Measurements from ENCODE around the gene ERVH48-1. TPM values are rescaled to one million over a fixed set of nuclear protein-coding genes. Genes with fewer than 3 reads are reported as not detected.
A peak's percentile ranks its signal among the peaks of the same experiment; 100 is the strongest.

The ERVH48-1 gene
- total and polyA plus RNA-seq, 2 donors (not counting 3 experiments of a cell fraction or from before 2014, with no cell fraction given), result not detected

DNA sequence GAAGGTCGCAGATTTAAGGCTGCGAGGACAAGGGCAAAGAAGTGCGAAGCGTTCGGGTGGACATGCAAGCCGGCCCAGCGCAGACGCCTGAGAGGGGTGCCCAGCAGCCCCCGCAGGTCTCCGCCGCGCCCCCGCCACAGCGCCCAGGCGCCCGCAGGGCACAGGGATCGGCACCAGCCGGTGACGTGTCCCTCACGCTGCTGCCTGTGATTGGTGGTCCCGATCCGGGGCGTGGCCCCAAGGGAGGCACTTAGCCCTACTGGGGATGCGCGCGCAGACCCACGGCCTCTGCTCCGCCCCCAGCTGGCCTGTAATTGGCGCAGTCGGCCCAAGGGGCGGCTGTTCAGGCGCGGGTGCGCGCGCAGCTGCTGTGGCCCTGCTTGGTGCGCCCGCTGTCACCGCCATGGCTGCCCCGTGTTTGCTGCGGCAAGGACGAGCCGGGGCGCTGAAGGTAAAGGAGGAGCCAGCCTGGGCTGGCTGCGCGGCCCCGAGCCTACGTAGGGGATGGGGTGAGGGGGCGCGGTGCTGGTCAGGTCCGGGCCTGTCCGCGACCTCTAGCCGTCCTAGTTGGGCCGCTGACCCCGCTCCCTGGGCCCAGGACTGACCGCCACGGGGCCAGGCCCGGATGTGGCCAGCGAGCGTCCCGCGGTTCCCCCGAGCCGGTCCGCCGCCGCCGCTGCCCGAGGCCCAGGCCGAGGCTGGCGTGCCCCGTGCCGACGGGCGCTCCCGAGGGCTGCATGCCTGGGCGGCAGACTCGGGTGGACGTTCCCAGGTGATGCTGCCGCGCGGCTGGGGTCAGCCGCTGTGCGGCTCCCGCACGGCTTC, 32.3 kb downstream of the ERVH48-1 start, which contains the start of gene NDUFV3:
Gene NDUFV3 (plus strand): TSS at position 379 of the 825 bp plus-strand sequence. CDS start 25 bp downstream, at position 404.
- H3K4me3 ChIP-seq (replicated peaks in 1 of 3; ENCODE audit: insufficient read depth in 1 of 3, low read depth in 1 of 3, low read length in 3 of 3), result peak within 1 kb of the TSS; percentile 42 to 77 (median 71)
- TSS peak; percentile 73 for BruUV-seq (replicated peaks)

DNA sequence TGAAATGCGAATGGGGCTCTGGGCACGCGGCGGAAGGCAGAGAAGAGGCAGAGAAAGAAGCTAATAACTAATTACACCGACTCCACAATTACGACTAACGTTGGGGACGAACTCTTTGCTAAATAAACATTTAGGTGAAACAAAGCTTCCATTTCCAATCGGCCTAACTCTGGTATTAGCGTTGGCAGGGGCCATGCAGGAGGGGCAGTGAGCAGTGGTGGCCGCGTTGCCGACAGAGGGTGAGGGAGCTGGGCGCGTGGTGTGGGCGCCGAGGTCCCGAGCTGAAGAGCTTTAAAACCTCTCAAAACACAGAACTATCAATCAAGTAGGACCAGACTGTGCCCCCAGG, 32.9 kb downstream of the ERVH48-1 start:
- Histone ChIP-seq H3K9me1 (replicated peaks; ENCODE audit: control insufficient read depth, extremely low read depth, insufficient read depth, low read length) (no peaks in the 10 kb centered on the region), H3K27ac (ENCODE audit: insufficient read depth, low read depth, low read length) (peak overlapping the region; percentile 31), H3K27me3 (ENCODE audit: control insufficient read depth in 2 of 2, insufficient read depth in 2 of 2, low read length in 2 of 2) (no peaks in the 10 kb centered on the region), H3K4me2 (ENCODE audit: insufficient read depth, low read length) (peak overlapping the region; percentile 46), H3K4me1 (ENCODE audit: control insufficient read depth, extremely low read depth, insufficient read depth, low read length) (peaks cover 5% of the 10 kb centered on the region), H3K4me3 (replicated peaks in 1 of 3; ENCODE audit: insufficient read depth in 1 of 3, low read depth in 1 of 3, low read length in 3 of 3) (peak overlapping the region in 2 of 3 experiments; percentile 25 to 43), H3K79me2 (ENCODE audit: control insufficient read depth, insufficient read depth, low read length) (peaks cover 21% of the 10 kb centered on the region), H3K36me3 (ENCODE audit: control insufficient read depth in 2 of 2, extremely low read depth in 1 of 2, insufficient read depth in 2 of 2, low read length in 2 of 2) (peaks cover 0 to 4% of the 10 kb centered on the region in 2 experiments), H3K9ac (replicated peaks; ENCODE audit: extremely low read depth, insufficient read depth, low read length) (peak overlapping the region; percentile 46), H4K20me1 (replicated peaks; ENCODE audit: control insufficient read depth, extremely low read depth, insufficient read depth, low read length) (no peaks in the 10 kb centered on the region), H3K9me3 (replicated peaks; ENCODE audit: control insufficient read depth, insufficient read depth, low read length) (no peaks in the 10 kb centered on the region), H2AFZ (ENCODE audit: low read depth, low read length) (peak overlapping the region; percentile 78)
- TSS peak; percentile 96 for BruUV-seq (replicated peaks)
- FAIRE-seq (no peak), DNase-seq (ENCODE audit: low read depth, low spot score) (no peak)
- dilution Hi-C loops (cut with MboI; ENCODE audit: extremely low pct_ligation_motif_present, low sequenced_read_pairs), result no loop called here
- intact Hi-C loops (cut with micrococcal nuclease), result loop anchor here (10.0 kb wide), 1 partner anchor 82 kb away; the partner anchor contains the start of gene PKNOX1
- ChIA-PET POLR2A (interaction anchor here (0.6 to 1.3 kb wide), 2 partner anchors 70 to 82 kb away, joined by 3 to 5 read pairs; partner anchors contain the start of gene PKNOX1), CTCF (interaction anchor here (1.1 to 1.4 kb wide), 3 partner anchors 11 to 299 kb away, joined by 3 to 6 read pairs (median 3); no protein-coding TSS in a partner anchor)
- TF ChIP-seq FOS (IDR thresholded peaks at IDR 0.05; ENCODE audit: borderline replicate concordance, insufficient read depth, low read length) (no peak), POLR2AphosphoS5 (IDR thresholded peaks at IDR 0.05; ENCODE audit: insufficient read depth, low read depth, low read length) (no peak), MYC (IDR thresholded peaks at IDR 0.05; ENCODE audit: low read depth, low read length) (no peak), POLR2A (IDR thresholded peaks at IDR 0.05; ENCODE audit: low read depth, low read length) (no peak), GATA2 (IDR thresholded peaks at IDR 0.05; ENCODE audit: insufficient read depth, insufficient read length, low read depth, low read length) (no peak), EZH2 (IDR thresholded peaks at IDR 0.05; ENCODE audit: borderline replicate concordance, low read depth, low read length, severe bottlenecking) (no peak), JUN (IDR thresholded peaks at IDR 0.05; ENCODE audit: borderline replicate concordance, insufficient read depth, insufficient read length, low read depth) (no peak)
- TF ChIP-seq, protein P1, sequence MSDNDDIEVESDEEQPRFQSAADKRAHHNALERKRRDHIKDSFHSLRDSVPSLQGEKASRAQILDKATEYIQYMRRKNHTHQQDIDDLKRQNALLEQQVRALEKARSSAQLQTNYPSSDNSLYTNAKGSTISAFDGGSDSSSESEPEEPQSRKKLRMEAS (IDR thresholded peaks at IDR 0.05; ENCODE audit: insufficient read depth, insufficient read length), result no peak
- TF ChIP-seq, protein P2, sequence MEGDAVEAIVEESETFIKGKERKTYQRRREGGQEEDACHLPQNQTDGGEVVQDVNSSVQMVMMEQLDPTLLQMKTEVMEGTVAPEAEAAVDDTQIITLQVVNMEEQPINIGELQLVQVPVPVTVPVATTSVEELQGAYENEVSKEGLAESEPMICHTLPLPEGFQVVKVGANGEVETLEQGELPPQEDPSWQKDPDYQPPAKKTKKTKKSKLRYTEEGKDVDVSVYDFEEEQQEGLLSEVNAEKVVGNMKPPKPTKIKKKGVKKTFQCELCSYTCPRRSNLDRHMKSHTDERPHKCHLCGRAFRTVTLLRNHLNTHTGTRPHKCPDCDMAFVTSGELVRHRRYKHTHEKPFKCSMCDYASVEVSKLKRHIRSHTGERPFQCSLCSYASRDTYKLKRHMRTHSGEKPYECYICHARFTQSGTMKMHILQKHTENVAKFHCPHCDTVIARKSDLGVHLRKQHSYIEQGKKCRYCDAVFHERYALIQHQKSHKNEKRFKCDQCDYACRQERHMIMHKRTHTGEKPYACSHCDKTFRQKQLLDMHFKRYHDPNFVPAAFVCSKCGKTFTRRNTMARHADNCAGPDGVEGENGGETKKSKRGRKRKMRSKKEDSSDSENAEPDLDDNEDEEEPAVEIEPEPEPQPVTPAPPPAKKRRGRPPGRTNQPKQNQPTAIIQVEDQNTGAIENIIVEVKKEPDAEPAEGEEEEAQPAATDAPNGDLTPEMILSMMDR (IDR thresholded peaks at IDR 0.05; ENCODE audit: extremely low read depth in 1 of 2, insufficient read depth in 1 of 2, low read depth in 1 of 2, low read length in 2 of 2), result no peak

More for the DNA sequence above, 32.3 kb downstream of the ERVH48-1 start, which contains the start of gene NDUFV3:
- Histone ChIP-seq H3K79me2 (ENCODE audit: control insufficient read depth, insufficient read depth, low read length) (peaks cover 21% of the 10 kb centered on the region), H3K9me3 (replicated peaks; ENCODE audit: control insufficient read depth, insufficient read depth, low read length) (no peaks in the 10 kb centered on the region), H3K9me1 (replicated peaks; ENCODE audit: control insufficient read depth, extremely low read depth, insufficient read depth, low read length) (no peaks in the 10 kb centered on the region), H4K20me1 (replicated peaks; ENCODE audit: control insufficient read depth, extremely low read depth, insufficient read depth, low read length) (no peaks in the 10 kb centered on the region), H3K4me1 (ENCODE audit: control insufficient read depth, extremely low read depth, insufficient read depth, low read length) (peaks cover 5% of the 10 kb centered on the region), H3K36me3 (ENCODE audit: control insufficient read depth in 2 of 2, extremely low read depth in 1 of 2, insufficient read depth in 2 of 2, low read length in 2 of 2) (peaks cover 0 to 4% of the 10 kb centered on the region in 2 experiments), H3K4me2 (ENCODE audit: insufficient read depth, low read length) (peak within 1 kb of the TSS; percentile 46), H3K9ac (replicated peaks; ENCODE audit: extremely low read depth, insufficient read depth, low read length) (peak within 1 kb of the TSS; percentile 78), H3K27ac (ENCODE audit: insufficient read depth, low read depth, low read length) (peak within 1 kb of the TSS; percentile 36), H3K27me3 (ENCODE audit: control insufficient read depth in 2 of 2, insufficient read depth in 2 of 2, low read length in 2 of 2) (no peaks in the 10 kb centered on the region), H2AFZ (ENCODE audit: low read depth, low read length) (peak within 1 kb of the TSS; percentile 78)
- TF ChIP-seq POLR2A (IDR thresholded peaks at IDR 0.05; ENCODE audit: low read depth, low read length) (peak; percentile 93), FOS (IDR thresholded peaks at IDR 0.05; ENCODE audit: borderline replicate concordance, insufficient read depth, low read length) (no peak), POLR2AphosphoS5 (IDR thresholded peaks at IDR 0.05; ENCODE audit: insufficient read depth, low read depth, low read length) (peak; percentile 94)
- ChIA-PET POLR2A (interaction anchor here (0.6 to 1.3 kb wide), 2 partner anchors 70 to 81 kb away, joined by 3 to 5 read pairs; partner anchors contain the start of gene PKNOX1), CTCF (interaction anchor here (1.1 to 1.4 kb wide), 3 partner anchors 12 to 300 kb away, joined by 3 to 6 read pairs (median 3); no protein-coding TSS in a partner anchor)
- dilution Hi-C loops (cut with MboI; ENCODE audit: extremely low pct_ligation_motif_present, low sequenced_read_pairs), result no loop called here
- FAIRE-seq (peak; percentile 91), DNase-seq (ENCODE audit: low read depth, low spot score) (peak; percentile 99)
- intact Hi-C loops (cut with micrococcal nuclease), result loop anchor here (1.0 to 10.0 kb wide), 3 partner anchors 14 to 82 kb away; partner anchors contain the start of genes PKNOX1 and WDR4
